AG04450 (cell line): ENCODE results near the gene PTPRG. TPM values are rescaled to one million over a fixed set of nuclear protein-coding genes. Genes with fewer than 3 reads are reported as not detected.

Source experiments
- CTCF ChIA-PET: fragments of 300-600, 350-600 bp; formaldehyde crosslinking; extraction: SDS; loops from one replicate; lab custom pipeline; 2022; ENCODE audit warnings: antibody characterized with exemption, inconsistent platforms; lab: Charles Lee
- POLR2A ChIA-PET: fragments of 350-600 bp; formaldehyde crosslinking; extraction: SDS; loops from one replicate; lab custom pipeline; 2021; ENCODE audit warnings: antibody characterized with exemption, inconsistent platforms; lab: Yijun Ruan, JAX
- DNase-seq: peaks from one replicate; pipeline ENCODE4 v3.0.0-alpha.2; 2011; ENCODE audit warnings: low read depth, low spot score
- H3K27ac ChIP-seq: one replicate; pipeline ENCODE4 v1.5.1; 2012; ENCODE audit warnings: low read depth, low read length, control low read depth
- H3K27me3 ChIP-seq: one replicate; pipeline ENCODE4 v1.6.0; 2012; ENCODE audit warnings: low read length; ENCODE audit not compliant: control insufficient read depth, insufficient read depth
- H3K4me3 ChIP-seq: 2 replicates; pipeline ENCODE4 v1.5.1; 2011; ENCODE audit warnings: mild to moderate bottlenecking, low read depth, low read length, control low read depth
- H3K9me3 ChIP-seq: 2 replicates; pipeline ENCODE4 v1.5.1; 2012; ENCODE audit warnings: low read length; ENCODE audit not compliant: control insufficient read depth, insufficient read depth
- CTCF ChIP-seq: IDR thresholded peaks from 2 replicates; pipeline ENCODE4 v1.5.1; 2011; ENCODE audit warnings: low read depth, low read length, control low read depth, inconsistent platforms
- polyA plus RNA-seq: library from polyadenylated mRNA; depleted of rRNA; stranded (reverse); fragments of >200 nt; gene quantifications from 2 replicates; pipeline ENCODE4 v1.2.3, GENCODE V29; 2011

The PTPRG gene
- polyA plus RNA-seq, 1 experiment = 26.5 TPM

DNA sequence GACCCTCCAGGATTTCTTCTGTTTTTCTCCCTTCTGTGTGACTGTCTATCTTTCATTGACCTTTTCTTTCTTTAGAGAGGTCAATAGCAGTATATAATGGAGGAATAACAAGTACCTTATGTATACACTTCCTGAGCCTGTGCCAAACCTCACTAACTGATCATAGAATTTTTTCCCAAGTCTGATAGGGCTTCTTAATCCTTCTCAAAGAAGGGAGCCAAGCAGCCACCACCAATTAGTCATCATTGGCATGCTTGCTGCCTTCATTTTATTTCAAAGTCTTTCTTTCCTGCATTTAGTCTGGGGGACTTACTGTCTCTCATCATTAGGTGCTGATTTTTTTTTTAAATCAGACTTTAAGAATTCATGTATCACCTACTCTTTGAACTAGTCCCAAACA, 485.0 kb downstream of the PTPRG start:
- DNase-seq = no peak
- ChIA-PET POLR2A (no interaction called here), CTCF (no interaction called here)
- TF ChIP-seq CTCF = no peak
- H3K4me3 ChIP-seq = no peak overlapping the region
- H3K27ac ChIP-seq = no peak overlapping the region
- H3K27me3 ChIP-seq = no peaks in the 10 kb centered on the region
- no peaks in the 10 kb centered on the region for H3K9me3 ChIP-seq

DNA sequence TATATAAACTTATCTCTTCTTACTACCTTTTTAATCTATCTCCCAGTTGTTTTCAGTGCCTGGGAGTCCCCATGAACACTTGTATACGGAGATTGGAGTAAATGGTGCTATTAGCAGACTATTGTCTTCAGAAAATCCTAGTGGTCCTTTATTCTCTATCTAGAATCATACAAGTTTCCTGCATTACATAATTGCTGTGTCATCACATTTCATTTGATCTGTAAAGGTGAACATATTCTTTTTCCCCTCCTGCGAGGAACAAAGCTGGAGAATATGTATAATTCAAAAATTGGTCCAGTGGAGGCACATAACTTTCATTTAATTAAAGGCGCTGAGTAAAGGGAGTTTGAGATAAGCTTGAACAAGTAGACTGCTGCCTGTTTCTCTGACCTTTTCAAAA, 487.2 kb downstream of the PTPRG start:
- Histone ChIP-seq H3K27ac (no peak overlapping the region), H3K27me3 (no peaks in the 10 kb centered on the region), H3K4me3 (no peak overlapping the region), H3K9me3 (no peaks in the 10 kb centered on the region)
- TF ChIP-seq CTCF = no peak
- ChIA-PET CTCF (no interaction called here), POLR2A (no interaction called here)
- no peak for DNase-seq

DNA sequence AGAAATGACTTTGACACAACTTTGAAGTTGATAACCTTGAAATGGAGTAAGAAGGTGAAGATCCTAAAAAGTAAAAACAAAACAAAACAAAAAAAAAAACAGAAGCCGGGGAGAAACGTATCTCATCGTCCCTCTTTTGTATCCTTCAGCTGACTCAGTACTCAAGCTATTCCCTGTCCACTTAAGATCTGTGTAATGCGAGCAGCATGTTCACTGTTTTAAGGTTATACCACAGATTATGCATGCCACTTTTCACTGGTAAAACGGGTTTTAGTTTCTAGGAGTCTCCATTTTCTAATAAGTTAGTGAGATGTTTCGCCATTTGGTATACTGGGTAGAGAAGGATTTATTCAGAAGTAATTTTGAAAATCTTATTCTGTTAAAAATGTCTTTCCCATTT, 487.7 kb downstream of the PTPRG start:
- Histone ChIP-seq H3K27ac (no peak overlapping the region), H3K4me3 (no peak overlapping the region), H3K9me3 (no peaks in the 10 kb centered on the region), H3K27me3 (no peaks in the 10 kb centered on the region)
- ChIA-PET POLR2A (interaction anchor here (0.6 kb wide), 1 partner anchor 174 kb away, joined by 4 read pairs; no protein-coding TSS in a partner anchor), CTCF (no interaction called here)
- no peak for TF ChIP-seq CTCF
- no peak for DNase-seq

DNA sequence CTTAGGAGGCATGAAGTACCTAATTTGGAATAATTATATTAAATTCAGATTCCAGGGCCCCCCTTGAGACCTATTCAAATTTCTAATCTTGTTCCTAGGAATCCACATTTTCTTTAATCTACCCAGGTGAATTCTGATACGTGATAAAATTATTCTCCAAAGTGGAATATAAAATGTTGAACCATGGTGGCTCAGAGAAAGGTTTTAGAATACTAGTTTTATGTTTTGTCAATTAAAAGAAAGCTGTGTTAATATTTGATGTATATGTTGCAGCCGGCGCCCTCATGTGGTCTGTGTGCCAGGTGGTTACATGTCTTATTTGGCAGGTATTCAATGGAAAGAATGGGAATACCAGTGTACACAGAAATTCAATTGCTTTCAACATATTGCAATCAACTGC, 490.1 kb downstream of the PTPRG start:
- no peaks in the 10 kb centered on the region for H3K27me3 ChIP-seq
- DNase-seq = no peak
- TF ChIP-seq CTCF = peak; percentile 41
- no peaks in the 10 kb centered on the region for H3K9me3 ChIP-seq
- H3K4me3 ChIP-seq = no peak overlapping the region
- no peak overlapping the region for H3K27ac ChIP-seq
- POLR2A ChIA-PET = no interaction called here
- CTCF ChIA-PET = interaction anchor here (0.7 to 2.0 kb wide), 4 partner anchors 13 to 137 kb away, joined by 3 to 5 read pairs (median 4); no protein-coding TSS in a partner anchor

DNA sequence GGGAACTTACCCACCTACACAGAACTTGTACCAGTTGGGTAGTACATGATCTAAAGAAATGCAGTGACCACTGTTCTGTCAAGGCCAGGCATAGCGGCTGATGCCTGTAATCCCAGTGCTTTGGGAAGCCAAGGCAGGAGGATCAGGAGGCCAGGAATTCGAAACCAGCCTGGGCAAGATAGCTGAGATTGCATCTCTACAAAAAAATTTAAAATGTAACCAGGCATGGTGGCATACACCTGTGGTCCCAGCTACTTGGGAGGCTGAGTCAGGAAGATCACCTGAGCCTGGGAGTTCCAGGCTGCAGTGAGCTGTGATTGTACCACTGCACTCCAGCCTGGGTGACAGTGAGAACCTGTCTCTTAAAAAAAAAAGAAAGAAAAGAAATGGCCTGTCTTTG, 491.0 kb downstream of the PTPRG start:
- no peak for TF ChIP-seq CTCF
- DNase-seq = no peak
- Histone ChIP-seq H3K27me3 (no peaks in the 10 kb centered on the region), H3K4me3 (no peak overlapping the region), H3K9me3 (no peaks in the 10 kb centered on the region), H3K27ac (no peak overlapping the region)
- ChIA-PET CTCF (interaction anchor here (0.7 to 2.0 kb wide), 4 partner anchors 12 to 136 kb away, joined by 3 to 5 read pairs (median 4); no protein-coding TSS in a partner anchor), POLR2A (no interaction called here)
